H1 (cell line): ENCODE measurements around the gene COL4A2.

Experiments
- ATF3 ChIP-seq: IDR thresholded peaks from 2 replicates; pipeline ENCODE4 v1.6.1; 2011; ENCODE audit warnings: low read depth, mild to moderate bottlenecking, low read length; ENCODE audit not compliant: insufficient read depth
- CHD2 ChIP-seq: IDR thresholded peaks from 2 replicates; pipeline ENCODE4 v1.6.1; 2012; ENCODE audit warnings: low read length, improper control_type of control experiment
- CREB1 ChIP-seq: IDR thresholded peaks from 2 replicates; pipeline ENCODE4 v1.6.1; 2012; ENCODE audit warnings: inconsistent platforms
- CTCF ChIP-seq, 3 experiments: IDR thresholded peaks; 1 replicate in 2 of 3; 2 replicates in 1 of 3; pipeline versions ENCODE4 v1.5.1 to v1.6.1; 2011; ENCODE audit warnings: low read length in 3 of 3, mild to moderate bottlenecking in 3 of 3, inconsistent platforms in 2 of 3, low read depth in 1 of 3, moderate library complexity in 1 of 3; ENCODE audit not compliant: insufficient read depth in 1 of 3; ENCODE audit errors: control extremely low read depth in 1 of 3
- FOSL1 ChIP-seq: IDR thresholded peaks from 2 replicates; pipeline ENCODE4 v1.6.1; 2011; ENCODE audit warnings: mild to moderate bottlenecking, low read depth, low read length, moderate library complexity; ENCODE audit not compliant: insufficient read depth
- JUND ChIP-seq: IDR thresholded peaks from 2 replicates; pipeline ENCODE4 v1.6.1; 2011; ENCODE audit warnings: mild to moderate bottlenecking, improper control_type of control experiment, low read length
- SP4 ChIP-seq: IDR thresholded peaks from 2 replicates; pipeline ENCODE4 v1.6.1; 2012; ENCODE audit warnings: low read length, inconsistent platforms
- TAF1 ChIP-seq: IDR thresholded peaks from 2 replicates; pipeline ENCODE4 v1.6.1; 2011; ENCODE audit warnings: mild to moderate bottlenecking, low read depth, low read length
- YY1 ChIP-seq: IDR thresholded peaks from 2 replicates; pipeline ENCODE4 v1.6.1; 2011; ENCODE audit warnings: low read depth, mild to moderate bottlenecking, low read length

GRCh38 chr13:110450941-110451730, 144.1 kb downstream of the COL4A2 start:
- TF ChIP-seq CTCF (IDR thresholded peaks at IDR 0.05; ENCODE audit: control extremely low read depth in 1 of 3, insufficient read depth in 1 of 3, low read depth in 1 of 3, low read length in 3 of 3), result no peak
- TF ChIP-seq SP4, result no peak
- no peak for TF ChIP-seq JUND
- no peak for TF ChIP-seq CHD2
- TF ChIP-seq FOSL1, result no peak
- TF ChIP-seq YY1, result no peak
- no peak for TF ChIP-seq CREB1
- TF ChIP-seq TAF1, result no peak
- TF ChIP-seq ATF3, result no peak
